ENCODE results near the gene GJD3.
"Not testable (repeated sequence)": the region's sequence is repeated elsewhere in the genome, so short reads cannot be mapped to it uniquely, and the experiment has no call there.

The GJD3 gene

GRCh38 chr17:40364121-40364861, at the start of gene GJD3:
Gene GJD3, minus strand, starts transcription at chr17:40364737. Its CDS starts 922 bp downstream, at chr17:40363815.
- Histone ChIP-seq H2AFZ (ENCODE audit: low read depth, low read length) (peak within 1 kb of the TSS; percentile 94), H3K36me3 (ENCODE audit: insufficient read depth, low read length) (no peaks in the 10 kb centered on the region), H3K27me3 (ENCODE audit: insufficient read depth, low read length) (peaks cover 5% of the 10 kb centered on the region), H3K4me3 (ENCODE audit: low read length) (peak within 1 kb of the TSS; percentile 53), H3K9me3 (ENCODE audit: low read length) (no peaks in the 10 kb centered on the region), H3K4me1 (ENCODE audit: insufficient read depth, low read length) (peaks cover 3% of the 10 kb centered on the region)

DNA sequence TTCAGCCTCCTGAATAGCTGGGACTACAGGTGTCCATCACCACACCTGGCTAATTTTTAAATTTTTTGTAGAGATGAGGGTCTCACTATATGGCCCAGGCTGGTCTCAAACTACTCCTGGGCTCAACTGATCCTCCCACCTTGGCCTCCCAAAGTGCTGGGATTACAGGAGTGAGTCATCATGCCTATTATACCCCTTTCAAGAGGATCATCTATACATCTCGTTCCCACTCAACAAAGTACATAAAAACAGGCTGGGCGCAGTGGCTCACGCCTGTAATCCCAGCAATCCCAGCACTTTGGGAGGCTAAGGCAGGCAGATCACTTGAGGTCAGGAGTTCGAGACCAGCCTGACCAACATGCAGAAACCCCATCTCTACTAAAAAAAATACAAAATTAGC, 49.8 kb upstream of the GJD3 start:
- H3K4me3 ChIP-seq (ENCODE audit: low read length); H3K27me3 ChIP-seq (ENCODE audit: insufficient read depth, low read length); H2AFZ ChIP-seq (ENCODE audit: low read depth, low read length); H3K9me3 ChIP-seq (ENCODE audit: low read length): not testable (repeated sequence)
- Histone ChIP-seq H3K4me1 (ENCODE audit: insufficient read depth, low read length) (peaks cover 17% of the 10 kb centered on the region), H3K36me3 (ENCODE audit: insufficient read depth, low read length) (peaks cover 60% of the 10 kb centered on the region)

- peaks cover 68% of the 10 kb centered on the region for H3K36me3 ChIP-seq (ENCODE audit: insufficient read depth, low read length)
Observed at GRCh38 chr17:40412880-40413279, 48.3 kb upstream of the GJD3 start.

GRCh38 chr17:40411821-40412220, 47.3 kb upstream of the GJD3 start:
- H3K9me3 ChIP-seq (ENCODE audit: low read length), result no peaks in the 10 kb centered on the region
- no peak overlapping the region for H2AFZ ChIP-seq (ENCODE audit: low read depth, low read length)
- H3K4me1 ChIP-seq (ENCODE audit: insufficient read depth, low read length), result peaks cover 13% of the 10 kb centered on the region
- peaks cover 77% of the 10 kb centered on the region for H3K36me3 ChIP-seq (ENCODE audit: insufficient read depth, low read length)
- no peak overlapping the region for H3K4me3 ChIP-seq (ENCODE audit: low read length)
- H3K27me3 ChIP-seq (ENCODE audit: insufficient read depth, low read length), result no peaks in the 10 kb centered on the region

More at GRCh38 chr17:40412880-40413279, 48.3 kb upstream of the GJD3 start:
- H3K4me3 ChIP-seq (ENCODE audit: low read length), result no peak overlapping the region
- H3K9me3 ChIP-seq (ENCODE audit: low read length), result no peaks in the 10 kb centered on the region
- peaks cover 14% of the 10 kb centered on the region for H3K4me1 ChIP-seq (ENCODE audit: insufficient read depth, low read length)
- H2AFZ ChIP-seq (ENCODE audit: low read depth, low read length), result no peak overlapping the region
- no peaks in the 10 kb centered on the region for H3K27me3 ChIP-seq (ENCODE audit: insufficient read depth, low read length)

DNA sequence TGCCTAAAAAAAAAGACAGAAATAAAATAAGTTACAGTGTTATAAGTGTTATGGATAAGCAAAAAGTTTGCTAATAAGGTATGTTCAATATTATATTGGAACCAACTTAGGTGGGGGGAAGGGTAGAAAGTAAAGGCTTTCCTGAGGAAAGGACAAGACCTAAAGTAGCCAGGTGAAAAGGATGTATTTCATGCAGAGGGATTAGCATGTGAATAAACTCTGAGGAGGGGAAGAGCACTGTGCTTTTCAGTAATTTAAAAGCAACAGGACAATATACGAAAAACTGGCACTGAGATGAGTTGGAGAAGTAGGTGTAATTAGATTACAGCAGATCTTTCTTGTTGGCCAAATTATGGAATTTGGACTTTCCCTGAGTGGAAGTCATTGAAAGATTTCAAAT, 45.5 kb upstream of the GJD3 start:
- no peaks in the 10 kb centered on the region for H3K4me1 ChIP-seq (ENCODE audit: insufficient read depth, low read length)
- no peaks in the 10 kb centered on the region for H3K9me3 ChIP-seq (ENCODE audit: low read length)
- no peak overlapping the region for H2AFZ ChIP-seq (ENCODE audit: low read depth, low read length)
- H3K4me3 ChIP-seq (ENCODE audit: low read length), result no peak overlapping the region
- H3K36me3 ChIP-seq (ENCODE audit: insufficient read depth, low read length), result peaks cover 77% of the 10 kb centered on the region
- H3K27me3 ChIP-seq (ENCODE audit: insufficient read depth, low read length), result no peaks in the 10 kb centered on the region

GRCh38 chr17:40409540-40409939, 45.0 kb upstream of the GJD3 start:
- H3K4me1 ChIP-seq (ENCODE audit: insufficient read depth, low read length); H3K9me3 ChIP-seq (ENCODE audit: low read length); H2AFZ ChIP-seq (ENCODE audit: low read depth, low read length); H3K4me3 ChIP-seq (ENCODE audit: low read length); H3K27me3 ChIP-seq (ENCODE audit: insufficient read depth, low read length): not testable (repeated sequence)
- peaks cover 78% of the 10 kb centered on the region for H3K36me3 ChIP-seq (ENCODE audit: insufficient read depth, low read length)

- Histone ChIP-seq H3K4me3 (ENCODE audit: low read length) (no peak overlapping the region), H3K9me3 (ENCODE audit: low read length) (no peaks in the 10 kb centered on the region), H3K36me3 (ENCODE audit: insufficient read depth, low read length) (peaks cover 80% of the 10 kb centered on the region), H3K4me1 (ENCODE audit: insufficient read depth, low read length) (no peaks in the 10 kb centered on the region), H2AFZ (ENCODE audit: low read depth, low read length) (no peak overlapping the region), H3K27me3 (ENCODE audit: insufficient read depth, low read length) (no peaks in the 10 kb centered on the region)
Observed at GRCh38 chr17:40407460-40407859, 42.9 kb upstream of the GJD3 start.

DNA sequence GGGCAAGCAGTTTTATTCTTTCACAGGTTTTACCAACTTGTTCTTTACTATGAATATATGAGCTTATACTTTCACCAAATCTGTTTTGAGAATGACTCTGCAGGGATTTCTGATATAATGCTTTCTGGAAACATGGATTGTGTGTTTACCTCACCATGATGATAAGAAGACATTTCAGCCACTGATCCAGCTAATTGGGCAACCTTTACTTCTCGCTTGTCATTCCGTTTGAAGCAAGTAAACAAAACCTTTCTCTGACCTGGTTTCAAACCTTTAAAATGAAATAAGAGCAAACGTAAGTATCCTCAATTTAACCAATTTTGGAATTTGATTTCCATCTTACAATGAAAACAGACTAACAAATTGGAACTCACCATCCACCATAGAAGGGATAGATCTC, 39.5 kb upstream of the GJD3 start:
- Histone ChIP-seq H2AFZ (ENCODE audit: low read depth, low read length) (no peak overlapping the region), H3K27me3 (ENCODE audit: insufficient read depth, low read length) (no peaks in the 10 kb centered on the region), H3K9me3 (ENCODE audit: low read length) (no peaks in the 10 kb centered on the region), H3K36me3 (ENCODE audit: insufficient read depth, low read length) (peaks cover 83% of the 10 kb centered on the region), H3K4me1 (ENCODE audit: insufficient read depth, low read length) (no peaks in the 10 kb centered on the region), H3K4me3 (ENCODE audit: low read length) (no peak overlapping the region)

DNA sequence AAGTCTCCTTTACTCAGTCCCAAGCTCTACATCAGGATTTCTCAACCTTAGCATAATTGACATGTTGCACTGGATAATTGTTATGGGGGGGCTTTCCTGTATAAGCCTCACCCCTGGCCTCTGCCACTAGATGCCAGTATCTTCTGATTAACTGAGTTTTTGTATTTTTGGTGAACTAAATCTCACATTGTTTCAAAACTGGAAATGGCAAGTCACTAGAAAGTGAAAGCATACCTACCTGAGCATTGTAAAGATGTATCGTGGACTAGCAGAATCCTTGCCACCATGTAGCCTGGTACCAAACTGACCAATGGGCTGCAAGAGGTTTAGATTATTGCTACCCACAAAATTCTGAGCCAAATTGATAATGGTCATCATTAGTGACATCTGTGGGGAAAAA, 38.1 kb upstream of the GJD3 start:
- no peak overlapping the region for H2AFZ ChIP-seq (ENCODE audit: low read depth, low read length)
- H3K27me3 ChIP-seq (ENCODE audit: insufficient read depth, low read length), result no peaks in the 10 kb centered on the region
- no peaks in the 10 kb centered on the region for H3K9me3 ChIP-seq (ENCODE audit: low read length)
- peaks cover 86% of the 10 kb centered on the region for H3K36me3 ChIP-seq (ENCODE audit: insufficient read depth, low read length)
- H3K4me1 ChIP-seq (ENCODE audit: insufficient read depth, low read length), result no peaks in the 10 kb centered on the region
- no peak overlapping the region for H3K4me3 ChIP-seq (ENCODE audit: low read length)

DNA sequence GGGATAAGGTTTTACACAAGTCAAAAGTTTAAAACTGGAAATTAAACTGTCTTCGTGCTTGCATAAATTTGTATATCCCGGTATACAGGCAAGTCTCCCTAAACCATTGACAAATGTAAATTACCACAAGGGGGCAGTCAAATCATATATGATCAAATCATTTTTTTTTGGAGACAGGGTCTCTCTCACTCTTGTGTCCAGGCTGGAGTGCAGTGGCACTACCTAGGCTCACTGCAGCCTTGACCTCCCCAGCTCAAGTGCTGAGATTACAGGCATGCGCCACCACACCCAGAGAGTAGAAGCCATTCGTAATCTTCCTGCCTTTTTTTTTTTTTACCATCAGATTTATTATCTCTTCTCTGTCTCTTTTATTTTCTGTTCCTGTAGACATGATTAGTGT, 34.6 kb upstream of the GJD3 start:
- H3K27me3 ChIP-seq (ENCODE audit: insufficient read depth, low read length), result no peaks in the 10 kb centered on the region
- no peak overlapping the region for H3K4me3 ChIP-seq (ENCODE audit: low read length)
- H3K36me3 ChIP-seq (ENCODE audit: insufficient read depth, low read length), result peaks cover 80% of the 10 kb centered on the region
- no peak overlapping the region for H2AFZ ChIP-seq (ENCODE audit: low read depth, low read length)
- no peaks in the 10 kb centered on the region for H3K4me1 ChIP-seq (ENCODE audit: insufficient read depth, low read length)
- H3K9me3 ChIP-seq (ENCODE audit: low read length), result no peaks in the 10 kb centered on the region

DNA sequence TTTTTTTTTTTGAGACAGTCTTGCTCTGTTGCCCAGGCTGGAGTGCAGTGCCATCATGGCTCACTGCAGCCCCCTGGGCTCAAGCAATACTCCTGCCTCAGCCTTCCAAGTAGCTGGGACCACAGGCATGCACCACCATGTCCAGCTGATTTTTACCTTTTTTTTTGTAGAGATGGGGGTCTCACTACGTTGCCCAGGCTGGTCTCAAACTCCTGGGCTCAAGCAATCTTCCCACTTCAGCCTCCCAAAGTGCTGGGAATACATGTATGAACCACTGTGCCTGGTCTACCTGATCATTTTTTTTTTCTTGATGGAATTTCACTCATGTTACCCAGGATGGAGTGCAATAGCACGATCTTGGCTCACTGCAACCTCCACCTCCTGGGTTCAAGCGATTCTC, 22.0 kb upstream of the GJD3 start:
- not testable (repeated sequence) for H2AFZ ChIP-seq (ENCODE audit: low read depth, low read length); H3K27me3 ChIP-seq (ENCODE audit: insufficient read depth, low read length); H3K4me1 ChIP-seq (ENCODE audit: insufficient read depth, low read length); H3K4me3 ChIP-seq (ENCODE audit: low read length); H3K9me3 ChIP-seq (ENCODE audit: low read length)
- H3K36me3 ChIP-seq (ENCODE audit: insufficient read depth, low read length), result peaks cover 42% of the 10 kb centered on the region

DNA sequence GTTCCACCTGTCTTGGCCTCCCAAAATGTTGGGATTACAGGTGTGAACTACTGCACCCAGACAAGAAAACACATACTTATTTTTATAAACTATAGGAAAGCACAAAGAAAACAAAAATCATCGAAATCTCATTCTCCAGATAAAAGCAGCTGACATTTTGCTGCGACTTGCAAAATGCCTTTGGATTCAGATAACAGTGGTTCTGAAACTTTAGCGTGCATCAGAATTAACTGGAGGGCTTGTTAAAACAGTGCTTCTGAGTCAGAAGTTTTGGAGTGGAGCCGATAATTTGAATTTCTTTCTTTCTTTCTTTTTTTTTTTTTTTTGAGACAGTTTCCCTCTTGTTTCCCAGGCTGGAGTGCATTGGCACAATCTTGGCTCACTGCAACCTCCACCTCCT, 17.7 kb upstream of the GJD3 start:
- H2AFZ ChIP-seq (ENCODE audit: low read depth, low read length), result no peak overlapping the region
- H3K4me1 ChIP-seq (ENCODE audit: insufficient read depth, low read length), result no peaks in the 10 kb centered on the region
- no peaks in the 10 kb centered on the region for H3K9me3 ChIP-seq (ENCODE audit: low read length)
- peaks cover 3% of the 10 kb centered on the region for H3K36me3 ChIP-seq (ENCODE audit: insufficient read depth, low read length)
- no peaks in the 10 kb centered on the region for H3K27me3 ChIP-seq (ENCODE audit: insufficient read depth, low read length)
- no peak overlapping the region for H3K4me3 ChIP-seq (ENCODE audit: low read length)

- Histone ChIP-seq H3K27me3 (ENCODE audit: insufficient read depth, low read length) (no peaks in the 10 kb centered on the region), H2AFZ (ENCODE audit: low read depth, low read length) (no peak overlapping the region), H3K36me3 (ENCODE audit: insufficient read depth, low read length) (no peaks in the 10 kb centered on the region), H3K9me3 (ENCODE audit: low read length) (no peaks in the 10 kb centered on the region), H3K4me3 (ENCODE audit: low read length) (no peak overlapping the region), H3K4me1 (ENCODE audit: insufficient read depth, low read length) (peaks cover 6% of the 10 kb centered on the region)
Observed at GRCh38 chr17:40378966-40379365, 14.4 kb upstream of the GJD3 start.

- H3K9me3 ChIP-seq (ENCODE audit: low read length), result no peaks in the 10 kb centered on the region
- H3K4me3 ChIP-seq (ENCODE audit: low read length), result no peak overlapping the region
- no peaks in the 10 kb centered on the region for H3K27me3 ChIP-seq (ENCODE audit: insufficient read depth, low read length)
- H3K36me3 ChIP-seq (ENCODE audit: insufficient read depth, low read length), result no peaks in the 10 kb centered on the region
- H3K4me1 ChIP-seq (ENCODE audit: insufficient read depth, low read length), result peaks cover 6% of the 10 kb centered on the region
- H2AFZ ChIP-seq (ENCODE audit: low read depth, low read length), result no peak overlapping the region
Observed at GRCh38 chr17:40377832-40378231, 13.3 kb upstream of the GJD3 start.
